ENCODE data around the gene PMCH. TPM values are rescaled to one million over a fixed set of nuclear protein-coding genes. Genes with fewer than 3 reads are reported as not detected.

The PMCH gene
- total and polyA plus RNA-seq, 2 experiments from 2014 or later: not detected

DNA sequence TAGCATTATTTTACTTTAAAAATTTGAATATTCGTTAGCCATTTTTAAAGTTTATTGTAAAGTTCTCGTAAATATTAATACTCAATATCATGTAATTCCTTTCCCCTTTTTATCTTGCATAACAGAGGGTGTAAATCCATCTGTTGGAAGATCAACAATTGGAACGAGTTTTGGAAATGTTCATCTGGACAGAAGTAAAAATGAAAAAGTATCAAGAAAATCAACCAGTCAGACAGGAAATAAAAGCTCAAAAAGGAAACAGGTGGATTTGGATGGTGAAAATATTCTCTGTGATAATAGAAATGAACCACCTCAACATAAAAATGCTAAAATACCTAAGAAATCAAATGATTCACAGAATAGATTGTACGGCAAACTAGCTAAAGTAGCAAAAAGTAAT lies 1.8 kb downstream of the PMCH start:
- no peak for DNase-seq (ENCODE audit: low read depth in 1 of 2, low spot score in 1 of 2)

DNA sequence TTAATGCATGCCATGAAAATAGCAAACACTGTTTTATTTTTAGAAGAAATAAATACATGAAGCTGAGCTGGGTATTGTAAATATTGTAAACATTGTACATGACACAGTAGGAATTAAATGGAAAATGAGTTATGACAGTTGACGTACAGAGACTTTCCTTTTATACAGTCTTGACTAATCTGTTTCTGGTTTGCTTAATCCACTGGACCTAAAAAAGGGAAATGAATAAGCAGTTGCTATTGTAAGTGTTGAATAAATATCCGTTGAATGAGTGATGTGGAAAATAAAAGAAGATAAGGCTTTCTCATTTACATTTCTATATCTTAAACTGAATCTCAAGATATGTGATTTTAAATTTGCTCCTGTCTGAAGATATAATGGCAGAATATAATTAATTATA lies 15.0 kb downstream of the PMCH start:
- Histone ChIP-seq H3K4me3 (no peak overlapping the region), H3K4me1 (ENCODE audit: low read depth) (no peaks in the 10 kb centered on the region), H3K27me3 (no peaks in the 10 kb centered on the region), H3K36me3 (no peaks in the 10 kb centered on the region), H3K9me3 (ENCODE audit: low read depth) (no peaks in the 10 kb centered on the region), H3K27ac (no peak overlapping the region)
- TF ChIP-seq, protein P1, sequence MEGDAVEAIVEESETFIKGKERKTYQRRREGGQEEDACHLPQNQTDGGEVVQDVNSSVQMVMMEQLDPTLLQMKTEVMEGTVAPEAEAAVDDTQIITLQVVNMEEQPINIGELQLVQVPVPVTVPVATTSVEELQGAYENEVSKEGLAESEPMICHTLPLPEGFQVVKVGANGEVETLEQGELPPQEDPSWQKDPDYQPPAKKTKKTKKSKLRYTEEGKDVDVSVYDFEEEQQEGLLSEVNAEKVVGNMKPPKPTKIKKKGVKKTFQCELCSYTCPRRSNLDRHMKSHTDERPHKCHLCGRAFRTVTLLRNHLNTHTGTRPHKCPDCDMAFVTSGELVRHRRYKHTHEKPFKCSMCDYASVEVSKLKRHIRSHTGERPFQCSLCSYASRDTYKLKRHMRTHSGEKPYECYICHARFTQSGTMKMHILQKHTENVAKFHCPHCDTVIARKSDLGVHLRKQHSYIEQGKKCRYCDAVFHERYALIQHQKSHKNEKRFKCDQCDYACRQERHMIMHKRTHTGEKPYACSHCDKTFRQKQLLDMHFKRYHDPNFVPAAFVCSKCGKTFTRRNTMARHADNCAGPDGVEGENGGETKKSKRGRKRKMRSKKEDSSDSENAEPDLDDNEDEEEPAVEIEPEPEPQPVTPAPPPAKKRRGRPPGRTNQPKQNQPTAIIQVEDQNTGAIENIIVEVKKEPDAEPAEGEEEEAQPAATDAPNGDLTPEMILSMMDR (IDR thresholded peaks at IDR 0.05; ENCODE audit: low read depth, low read length): no peak
- no peak for DNase-seq (ENCODE audit: low read depth in 1 of 2, low spot score in 1 of 2)

More for the DNA sequence above, 1.8 kb downstream of the PMCH start:
- Histone ChIP-seq H3K4me3 (no peak overlapping the region), H3K4me1 (ENCODE audit: low read depth) (no peaks in the 10 kb centered on the region), H3K36me3 (no peaks in the 10 kb centered on the region), H3K27ac (no peak overlapping the region), H3K27me3 (no peaks in the 10 kb centered on the region), H3K9me3 (ENCODE audit: low read depth) (no peaks in the 10 kb centered on the region)
- TF ChIP-seq, protein P1 (IDR thresholded peaks at IDR 0.05; ENCODE audit: low read depth, low read length): no peak

DNA sequence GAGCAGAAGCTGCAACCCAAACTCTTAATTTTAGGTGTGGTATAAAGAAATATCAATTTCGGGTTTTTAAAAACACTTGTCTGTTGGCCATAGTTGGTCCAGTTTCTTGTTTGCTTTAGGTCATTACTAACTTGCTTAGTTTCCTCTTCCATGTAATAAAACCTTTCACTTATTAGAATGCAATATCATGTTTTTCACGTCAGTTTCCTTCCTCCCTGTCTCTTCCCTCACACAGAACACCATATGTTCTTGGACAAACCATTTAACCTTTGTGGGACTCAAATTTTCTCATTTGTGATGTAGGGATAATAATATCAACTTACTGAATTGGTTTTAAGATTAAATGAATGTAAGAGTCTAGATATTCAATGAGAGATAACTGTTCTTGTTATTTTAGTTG lies 22.9 kb downstream of the PMCH start:
- Histone ChIP-seq H3K27me3 (no peaks in the 10 kb centered on the region), H3K4me1 (ENCODE audit: low read depth) (no peaks in the 10 kb centered on the region), H3K36me3 (no peaks in the 10 kb centered on the region), H3K4me3 (no peak overlapping the region), H3K9me3 (ENCODE audit: low read depth) (no peaks in the 10 kb centered on the region), H3K27ac (no peak overlapping the region)
- DNase-seq (ENCODE audit: low read depth in 1 of 2, low spot score in 1 of 2): no peak
- TF ChIP-seq, protein P1 (IDR thresholded peaks at IDR 0.05; ENCODE audit: low read depth, low read length): no peak

DNA sequence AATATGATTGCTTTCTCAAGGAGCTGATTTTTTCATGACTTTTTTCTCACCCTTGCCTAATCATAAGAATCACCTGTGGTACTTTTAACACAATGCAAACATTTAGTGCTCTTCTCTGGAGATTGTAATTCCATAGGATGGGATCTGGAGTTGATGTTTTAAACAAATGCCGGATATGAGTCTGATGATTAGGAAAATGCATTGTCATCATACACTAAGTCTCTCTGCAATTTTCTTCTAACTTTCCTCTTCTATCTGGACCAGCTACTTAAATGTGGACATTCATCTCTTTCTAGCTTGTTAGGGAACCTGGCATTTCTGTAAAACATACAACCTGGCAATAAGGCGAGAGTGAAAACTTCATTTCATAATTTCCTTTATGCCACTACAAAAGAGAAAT lies 23.5 kb downstream of the PMCH start:
- no peak overlapping the region for H3K27ac ChIP-seq
- H3K4me1 ChIP-seq (ENCODE audit: low read depth): no peaks in the 10 kb centered on the region
- TF ChIP-seq, protein P1 (IDR thresholded peaks at IDR 0.05; ENCODE audit: low read depth, low read length): no peak
- H3K27me3 ChIP-seq: no peaks in the 10 kb centered on the region
- no peak for DNase-seq (ENCODE audit: low read depth in 1 of 2, low spot score in 1 of 2)
- H3K9me3 ChIP-seq (ENCODE audit: low read depth): no peaks in the 10 kb centered on the region
- H3K4me3 ChIP-seq: no peak overlapping the region
- H3K36me3 ChIP-seq: no peaks in the 10 kb centered on the region

DNA sequence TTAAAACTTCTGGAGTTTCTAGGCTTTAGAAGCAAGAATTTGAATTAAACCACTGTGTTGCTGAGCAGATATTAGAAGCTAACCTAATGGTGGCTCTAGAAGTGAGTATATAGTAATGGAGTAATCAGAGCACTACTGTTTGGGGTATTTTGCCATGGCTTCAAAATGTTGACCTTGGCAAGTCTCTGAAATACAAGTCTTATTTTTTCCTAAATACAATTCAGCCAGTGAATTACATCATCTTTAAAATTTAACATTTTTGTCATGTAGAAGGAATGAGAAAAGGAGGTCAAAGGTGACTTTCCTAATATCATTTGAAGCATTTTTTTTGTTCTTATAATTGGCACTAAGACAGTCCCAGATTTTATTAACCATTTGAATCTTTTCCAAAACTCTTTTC lies 25.2 kb downstream of the PMCH start:
- Histone ChIP-seq H3K9me3 (ENCODE audit: low read depth) (no peaks in the 10 kb centered on the region), H3K36me3 (no peaks in the 10 kb centered on the region), H3K27ac (no peak overlapping the region), H3K4me3 (no peak overlapping the region), H3K27me3 (no peaks in the 10 kb centered on the region), H3K4me1 (ENCODE audit: low read depth) (no peaks in the 10 kb centered on the region)
- peak in 1 of 2 donors; percentile 78 for DNase-seq (ENCODE audit: low read depth in 1 of 2, low spot score in 1 of 2)
- TF ChIP-seq, protein P1 (IDR thresholded peaks at IDR 0.05; ENCODE audit: low read depth, low read length): no peak

DNA sequence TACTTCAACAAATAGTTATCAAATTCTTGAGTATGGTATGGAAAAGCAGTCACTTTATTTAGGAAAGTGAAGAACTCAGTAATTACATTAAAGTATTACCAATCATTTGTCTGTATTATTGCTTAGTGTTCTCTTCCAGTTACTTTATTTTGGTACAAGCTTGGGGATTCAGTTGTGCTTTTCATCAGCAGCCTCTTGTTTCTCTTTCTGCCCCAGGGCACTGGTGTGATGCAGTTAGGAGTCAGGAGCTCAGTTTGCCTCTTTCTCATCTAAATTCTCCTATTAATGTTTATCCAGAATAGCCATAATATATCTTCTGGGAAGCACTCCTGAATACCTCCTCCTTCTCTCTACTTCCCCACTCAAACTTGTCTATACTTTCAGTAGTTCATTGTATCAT lies 25.7 kb downstream of the PMCH start:
- TF ChIP-seq, protein P1 (IDR thresholded peaks at IDR 0.05; ENCODE audit: low read depth, low read length): no peak
- Histone ChIP-seq H3K4me1 (ENCODE audit: low read depth) (no peaks in the 10 kb centered on the region), H3K4me3 (no peak overlapping the region), H3K36me3 (no peaks in the 10 kb centered on the region), H3K9me3 (ENCODE audit: low read depth) (no peaks in the 10 kb centered on the region), H3K27me3 (no peaks in the 10 kb centered on the region), H3K27ac (no peak overlapping the region)
- no peak for DNase-seq (ENCODE audit: low read depth in 1 of 2, low spot score in 1 of 2)
